Measurements from ENCODE around the gene SLC36A3.
"Not testable (repeated sequence)": the region's sequence is repeated elsewhere in the genome, so short reads cannot be mapped to it uniquely, and the experiment has no call there.

The SLC36A3 gene

GRCh38 chr5:151238303-151238741 is 65.2 kb downstream of the SLC36A3 start:
- peak; percentile 51 for DNase-seq (ENCODE audit: low spot score)

GRCh38 chr5:151237685-151238084 is 65.9 kb downstream of the SLC36A3 start:
- DNase-seq (ENCODE audit: low spot score), result no peak

GRCh38 chr5:151236888-151237287 is 66.7 kb downstream of the SLC36A3 start:
- DNase-seq (ENCODE audit: low spot score), result no peak

- DNase-seq (ENCODE audit: low spot score), result not testable (repeated sequence)
Observed at GRCh38 chr5:151235239-151235571, 68.4 kb downstream of the SLC36A3 start.

GRCh38 chr5:151234476-151235238 is 68.9 kb downstream of the SLC36A3 start:
- no peak for DNase-seq (ENCODE audit: low spot score)

GRCh38 chr5:151233616-151234085 is 69.9 kb downstream of the SLC36A3 start:
- no peak for DNase-seq (ENCODE audit: low spot score)

GRCh38 chr5:151231359-151231758 is 72.2 kb downstream of the SLC36A3 start:
- no peak for DNase-seq (ENCODE audit: low spot score)

- DNase-seq (ENCODE audit: low spot score), result no peak
Observed at GRCh38 chr5:151230048-151230680, 73.4 kb downstream of the SLC36A3 start.

- DNase-seq (ENCODE audit: low spot score), result no peak
Observed at GRCh38 chr5:151228986-151229385, 74.6 kb downstream of the SLC36A3 start.

GRCh38 chr5:151227918-151228447 is 75.6 kb downstream of the SLC36A3 start:
- DNase-seq (ENCODE audit: low spot score), result no peak
